Endothelial cell of umbilical vein (primary cell): ENCODE data around the gene MT1E.

ENCODE experiments used
- EZH2 ChIP-seq: IDR thresholded peaks from 2 replicates; pipeline ENCODE4 v1.6.1; 2012; ENCODE audit warnings: borderline replicate concordance, low read depth, mild to moderate bottlenecking, moderate library complexity, low read length, inconsistent platforms; ENCODE audit not compliant: severe bottlenecking
- FOS ChIP-seq: IDR thresholded peaks from 2 replicates; pipeline ENCODE4 v1.6.1; 2011; ENCODE audit warnings: mild to moderate bottlenecking, low read length, moderate library complexity, borderline replicate concordance; ENCODE audit not compliant: insufficient read depth
- JUN ChIP-seq: IDR thresholded peaks from 2 replicates; pipeline ENCODE4 v1.6.1; 2011; ENCODE audit warnings: borderline replicate concordance, low read depth; ENCODE audit not compliant: insufficient read length, insufficient read depth
- POLR2A ChIP-seq: IDR thresholded peaks from 2 replicates; pipeline ENCODE4 v1.6.1; 2012; ENCODE audit warnings: low read depth, mild to moderate bottlenecking, control low read depth, low read length
- TF ChIP-seq, protein P1 (sequence below), 2 donors: IDR thresholded peaks; 1 replicate in 1 of 2; 2 replicates in 1 of 2; pipeline ENCODE4 v1.5.1; 2011; ENCODE audit warnings: low read length in 2 of 2, mild to moderate bottlenecking in 2 of 2, moderate library complexity in 2 of 2, control low read depth in 1 of 2, inconsistent platforms in 1 of 2, low read depth in 1 of 2; ENCODE audit not compliant: insufficient read depth in 1 of 2; ENCODE audit errors: extremely low read depth in 1 of 2
- TF ChIP-seq, protein P2 (sequence below): IDR thresholded peaks from 2 replicates; pipeline ENCODE4 v1.6.1; 2011; ENCODE audit not compliant: insufficient read depth, insufficient read length

DNA sequence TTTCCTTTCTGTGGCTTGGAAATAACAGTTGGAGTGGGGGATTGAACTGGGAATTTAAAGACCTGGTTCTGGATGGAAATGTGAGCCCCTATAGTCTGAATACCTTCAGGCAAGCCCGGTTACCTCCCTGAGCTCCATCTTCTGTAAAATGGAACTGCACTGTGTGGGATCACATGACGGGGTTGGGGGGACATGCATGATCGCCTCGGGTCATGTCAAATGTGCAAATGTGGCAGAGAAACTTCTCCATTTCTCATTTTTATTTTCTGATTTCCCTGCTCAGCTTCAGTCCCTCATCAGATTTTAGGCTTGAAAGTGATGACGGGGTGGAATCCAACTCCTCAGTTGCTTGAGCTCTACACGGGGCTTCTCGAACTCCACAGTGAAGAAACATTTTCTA, 27.6 kb downstream of the MT1E start:
- TF ChIP-seq POLR2A (no peak), EZH2 (no peak), FOS (no peak), JUN (no peak)
- TF ChIP-seq, protein P1, sequence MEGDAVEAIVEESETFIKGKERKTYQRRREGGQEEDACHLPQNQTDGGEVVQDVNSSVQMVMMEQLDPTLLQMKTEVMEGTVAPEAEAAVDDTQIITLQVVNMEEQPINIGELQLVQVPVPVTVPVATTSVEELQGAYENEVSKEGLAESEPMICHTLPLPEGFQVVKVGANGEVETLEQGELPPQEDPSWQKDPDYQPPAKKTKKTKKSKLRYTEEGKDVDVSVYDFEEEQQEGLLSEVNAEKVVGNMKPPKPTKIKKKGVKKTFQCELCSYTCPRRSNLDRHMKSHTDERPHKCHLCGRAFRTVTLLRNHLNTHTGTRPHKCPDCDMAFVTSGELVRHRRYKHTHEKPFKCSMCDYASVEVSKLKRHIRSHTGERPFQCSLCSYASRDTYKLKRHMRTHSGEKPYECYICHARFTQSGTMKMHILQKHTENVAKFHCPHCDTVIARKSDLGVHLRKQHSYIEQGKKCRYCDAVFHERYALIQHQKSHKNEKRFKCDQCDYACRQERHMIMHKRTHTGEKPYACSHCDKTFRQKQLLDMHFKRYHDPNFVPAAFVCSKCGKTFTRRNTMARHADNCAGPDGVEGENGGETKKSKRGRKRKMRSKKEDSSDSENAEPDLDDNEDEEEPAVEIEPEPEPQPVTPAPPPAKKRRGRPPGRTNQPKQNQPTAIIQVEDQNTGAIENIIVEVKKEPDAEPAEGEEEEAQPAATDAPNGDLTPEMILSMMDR (IDR thresholded peaks at IDR 0.05; ENCODE audit: extremely low read depth in 1 of 2, insufficient read depth in 1 of 2, low read depth in 1 of 2, low read length in 2 of 2): no peak
- TF ChIP-seq, protein P2, sequence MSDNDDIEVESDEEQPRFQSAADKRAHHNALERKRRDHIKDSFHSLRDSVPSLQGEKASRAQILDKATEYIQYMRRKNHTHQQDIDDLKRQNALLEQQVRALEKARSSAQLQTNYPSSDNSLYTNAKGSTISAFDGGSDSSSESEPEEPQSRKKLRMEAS: no peak
